Endometrial microvascular endothelial cells (primary cell): ENCODE data around the gene WDR37. TPM values are rescaled to one million over a fixed set of nuclear protein-coding genes. Genes with fewer than 3 reads are reported as not detected.
"Not testable (repeated sequence)": the region's sequence is repeated elsewhere in the genome, so short reads cannot be mapped to it uniquely, and the experiment has no call there.

ENCODE experiments used
- in situ Hi-C: cut with HindIII; loops from 2 replicates; pipeline ENCODE4 v1.10.0; 2017; ENCODE audit warnings: low sequenced_read_pairs, low pct_unique_long_range_greater_than_20kb; ENCODE audit errors: inconsistent ontology term
- total RNA-seq: library from RNA; depleted of rRNA; stranded (reverse); fragments of >200 nt; gene quantifications from one replicate; pipeline ENCODE4 v1.2.3, GENCODE V29; 2015; ENCODE audit errors: inconsistent ontology term

Gene WDR37
- total RNA-seq, 1 donor from 2014 or later, result 8.6 TPM

DNA sequence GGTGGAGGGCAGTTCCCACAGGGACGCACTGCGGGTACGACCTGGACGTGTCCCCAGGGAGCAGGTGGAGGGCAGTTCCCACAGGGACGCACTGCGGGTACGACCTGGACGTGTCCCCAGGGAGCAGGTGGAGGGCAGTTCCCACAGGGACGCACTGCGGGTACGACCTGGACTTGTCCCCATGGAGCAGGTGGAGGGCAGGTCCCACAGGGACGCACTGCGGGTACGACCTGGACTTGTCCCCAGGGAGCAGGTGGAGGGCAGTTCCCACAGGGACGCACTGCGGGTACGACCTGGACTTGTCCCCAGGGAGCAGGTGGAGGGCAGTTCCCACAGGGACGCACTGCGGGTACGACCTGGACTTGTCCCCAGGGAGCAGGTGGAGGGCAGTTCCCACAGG is 17.4 kb upstream of the WDR37 start:
- in situ Hi-C loops, result not testable (repeated sequence)

- in situ Hi-C loops, result no loop called here
Measured at GRCh38 chr10:1040133-1040532, 16.1 kb upstream of the WDR37 start.

DNA sequence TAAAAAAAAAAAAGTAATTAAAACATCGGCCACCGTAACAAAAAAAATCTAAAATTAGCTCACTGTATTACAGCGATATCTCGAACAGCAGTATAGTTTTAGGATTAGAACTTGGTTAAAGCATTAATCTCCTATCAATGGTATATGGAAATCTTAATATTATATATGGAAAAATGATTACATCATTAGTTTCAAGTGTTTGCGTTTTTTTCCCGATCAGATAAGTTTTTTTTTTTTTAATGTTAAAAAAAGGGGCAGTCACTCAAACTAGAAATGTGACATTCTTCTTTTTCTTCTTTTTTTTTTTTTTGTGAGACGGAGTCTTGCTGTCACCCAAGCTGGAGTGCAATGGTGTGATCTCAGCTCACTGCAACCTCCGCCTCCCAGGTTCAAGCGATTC is 14.7 kb upstream of the WDR37 start:
- in situ Hi-C loops, result no loop called here

DNA sequence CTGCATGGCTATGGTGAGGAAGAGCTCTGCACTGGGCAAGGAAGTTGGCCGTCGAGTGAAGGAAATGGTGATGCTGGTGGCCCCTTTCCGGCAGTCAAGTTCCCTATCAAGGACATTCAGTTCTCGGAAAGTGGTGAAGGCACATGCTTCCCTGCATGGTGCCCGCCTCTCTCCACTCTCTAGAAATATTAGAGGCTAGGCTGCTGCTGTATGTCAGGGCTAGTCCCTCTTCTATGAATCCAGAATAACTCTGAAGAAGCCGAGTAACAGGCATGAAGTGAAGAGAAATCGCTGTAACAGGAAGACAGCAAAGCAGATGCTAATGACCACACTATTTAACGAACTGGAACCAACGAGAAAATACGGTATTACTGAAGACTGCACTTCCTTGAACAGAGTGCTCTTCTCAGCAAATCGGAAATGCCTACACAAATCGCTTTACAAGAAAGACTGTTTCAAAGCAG is 12.6 kb upstream of the WDR37 start:
- in situ Hi-C loops, result no loop called here

DNA sequence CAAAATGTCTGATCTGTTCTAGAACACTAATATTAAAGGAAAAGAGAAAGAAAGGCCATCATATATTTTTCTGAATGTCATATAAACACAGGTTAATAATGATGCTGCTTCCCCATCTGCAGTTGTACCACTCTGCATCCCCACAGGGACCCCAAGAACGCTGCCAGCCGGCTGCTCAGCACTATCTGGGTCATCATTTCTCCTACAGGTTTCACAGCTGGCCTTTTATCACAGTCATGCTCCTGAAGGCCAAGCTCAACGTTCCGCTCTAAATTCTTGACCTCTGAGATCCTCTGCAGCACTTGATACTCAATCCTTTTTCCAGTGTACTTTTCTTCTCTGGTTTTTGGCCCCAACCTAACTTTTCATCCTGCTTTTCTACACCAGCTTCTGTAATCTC is 12.0 kb upstream of the WDR37 start:
- in situ Hi-C loops, result no loop called here

DNA sequence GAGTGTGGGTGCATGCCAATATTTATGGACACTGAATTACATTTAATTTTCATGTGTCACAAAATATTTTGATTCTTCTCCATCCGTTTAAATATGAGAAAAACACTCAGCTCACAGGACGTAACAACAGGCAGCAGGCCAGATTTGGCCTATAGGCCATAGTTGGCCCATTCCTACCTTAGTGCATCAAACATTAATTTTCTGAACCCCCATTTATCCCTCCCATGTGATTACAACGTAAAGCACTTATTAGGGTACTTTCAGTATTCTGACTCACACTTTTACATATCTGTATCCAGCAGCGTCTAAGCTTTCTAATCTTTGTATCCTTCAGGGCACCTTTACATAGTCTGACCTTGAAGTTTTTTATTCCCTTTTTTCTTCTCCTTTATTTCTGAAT is 11.2 kb upstream of the WDR37 start:
- in situ Hi-C loops, result no loop called here

- in situ Hi-C loops, result no loop called here
Measured at GRCh38 chr10:1045415-1045814, 10.8 kb upstream of the WDR37 start.

GRCh38 chr10:1047937-1048336 is 8.2 kb upstream of the WDR37 start:
- in situ Hi-C loops, result no loop called here

DNA sequence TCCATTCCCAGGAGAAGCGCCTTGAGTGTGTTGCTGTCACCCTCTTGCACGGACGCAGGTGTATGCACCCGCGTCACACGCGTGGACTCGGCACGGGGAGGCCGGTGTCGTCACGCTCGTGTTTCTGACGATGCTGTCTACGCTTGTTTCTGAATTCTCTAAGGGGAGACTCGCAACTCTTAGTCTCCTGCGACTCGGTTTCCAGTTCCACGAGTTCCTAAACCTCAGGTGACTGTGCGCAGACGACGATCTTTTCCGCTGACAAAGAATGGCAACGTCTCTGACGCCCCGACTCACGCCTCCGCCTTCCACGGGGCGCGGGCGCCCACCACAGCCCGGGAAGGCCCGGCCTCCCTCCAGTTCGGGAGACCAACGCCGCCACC is 7.8 kb upstream of the WDR37 start:
- in situ Hi-C loops, result no loop called here

DNA sequence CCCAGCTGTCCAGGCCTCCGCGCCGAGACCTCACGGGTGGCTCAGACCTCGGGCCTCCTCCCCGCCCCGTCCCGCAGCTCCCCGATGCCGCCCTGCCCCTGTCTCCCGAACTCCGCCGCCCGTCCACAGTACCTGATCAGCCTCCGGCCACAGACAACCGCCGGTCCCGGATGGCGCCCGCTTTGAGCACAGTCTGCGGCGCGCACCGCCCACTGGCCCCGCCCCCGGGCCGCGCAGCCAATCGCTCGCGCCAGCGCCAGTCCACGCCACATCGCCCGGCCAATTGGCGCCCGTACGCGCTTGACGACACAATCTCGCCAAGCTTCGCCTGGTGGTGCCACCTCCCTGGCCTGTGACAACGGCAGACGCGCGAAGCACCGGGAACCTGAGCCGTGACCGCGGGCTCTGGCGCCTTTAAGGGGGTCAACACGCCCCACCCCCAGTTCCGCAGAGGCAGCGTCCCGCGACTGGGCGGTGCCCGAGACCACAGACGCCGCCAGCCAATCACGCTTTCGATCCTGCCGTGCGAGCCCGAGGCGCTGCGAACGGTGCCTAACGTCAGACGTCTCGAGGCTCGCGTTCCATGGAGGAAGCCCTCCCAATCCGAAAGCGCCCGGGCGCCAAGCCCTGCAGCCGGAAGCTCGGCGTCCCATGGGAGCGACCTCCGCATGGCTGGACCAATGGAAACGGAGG is 7.3 kb upstream of the WDR37 start, which contains the start of gene IDI1:
IDI1 (minus strand) TSS at position 388 of the 693 bp plus-strand sequence; CDS start at position 272, 116 bp downstream.
- in situ Hi-C loops, result no loop called here

GRCh38 chr10:1049425-1049958 is 6.7 kb upstream of the WDR37 start:
- in situ Hi-C loops, result no loop called here

- in situ Hi-C loops, result no loop called here
Measured at GRCh38 chr10:1050145-1050544, 6.0 kb upstream of the WDR37 start.

GRCh38 chr10:1050554-1050953 is 5.6 kb upstream of the WDR37 start:
- in situ Hi-C loops, result no loop called here

DNA sequence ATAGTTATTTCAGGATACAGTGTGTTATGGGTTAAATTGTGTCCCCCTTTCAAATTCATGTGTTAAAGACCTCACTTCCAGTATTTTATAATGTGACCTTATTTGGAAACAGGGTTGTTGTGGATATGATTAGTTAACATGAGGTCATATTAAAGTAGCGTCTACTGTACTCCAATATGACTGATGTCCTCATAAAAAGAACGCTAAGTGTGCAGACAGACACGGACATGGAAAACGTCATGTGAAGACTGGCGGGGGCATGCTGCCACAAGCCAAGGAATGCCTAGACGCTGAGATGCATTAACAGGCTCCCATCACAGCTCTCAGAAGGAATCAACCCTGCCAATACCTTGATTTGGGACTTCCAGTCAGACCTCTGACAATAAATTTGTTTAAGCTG is 1.5 kb upstream of the WDR37 start:
- in situ Hi-C loops, result no loop called here

DNA sequence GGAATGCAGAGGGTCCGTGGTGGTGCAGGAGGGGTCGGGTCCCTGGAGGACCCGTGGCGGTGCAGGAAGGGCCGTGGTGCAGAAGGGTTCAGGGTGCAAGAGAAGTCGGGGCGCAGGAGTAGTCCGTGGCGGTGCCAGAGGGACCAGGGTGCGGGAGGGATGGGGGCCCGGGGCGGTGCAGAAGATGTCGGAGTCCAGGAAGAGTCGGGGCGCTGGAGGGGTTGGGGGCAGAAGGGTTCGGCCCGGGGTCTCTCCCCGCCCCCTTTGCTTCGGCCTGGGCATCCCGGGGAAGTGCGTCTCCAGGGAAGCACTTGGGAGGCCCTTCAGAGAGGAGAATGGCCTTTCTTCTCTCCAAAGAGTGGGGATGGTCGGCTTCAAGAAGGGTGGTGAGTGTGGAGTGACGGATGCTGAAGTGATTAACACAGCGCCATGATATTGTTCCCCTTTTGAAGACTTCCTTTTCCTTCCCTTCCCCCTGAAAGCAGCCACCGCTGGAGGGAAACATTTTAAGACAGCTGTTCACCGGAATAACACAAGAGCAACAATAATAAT is 997 bp downstream of the WDR37 start:
- in situ Hi-C loops, result no loop called here

- in situ Hi-C loops, result no loop called here
Measured at GRCh38 chr10:1058017-1058416, 1.8 kb downstream of the WDR37 start.

GRCh38 chr10:1059902-1060301 is 3.7 kb downstream of the WDR37 start:
- in situ Hi-C loops, result no loop called here

DNA sequence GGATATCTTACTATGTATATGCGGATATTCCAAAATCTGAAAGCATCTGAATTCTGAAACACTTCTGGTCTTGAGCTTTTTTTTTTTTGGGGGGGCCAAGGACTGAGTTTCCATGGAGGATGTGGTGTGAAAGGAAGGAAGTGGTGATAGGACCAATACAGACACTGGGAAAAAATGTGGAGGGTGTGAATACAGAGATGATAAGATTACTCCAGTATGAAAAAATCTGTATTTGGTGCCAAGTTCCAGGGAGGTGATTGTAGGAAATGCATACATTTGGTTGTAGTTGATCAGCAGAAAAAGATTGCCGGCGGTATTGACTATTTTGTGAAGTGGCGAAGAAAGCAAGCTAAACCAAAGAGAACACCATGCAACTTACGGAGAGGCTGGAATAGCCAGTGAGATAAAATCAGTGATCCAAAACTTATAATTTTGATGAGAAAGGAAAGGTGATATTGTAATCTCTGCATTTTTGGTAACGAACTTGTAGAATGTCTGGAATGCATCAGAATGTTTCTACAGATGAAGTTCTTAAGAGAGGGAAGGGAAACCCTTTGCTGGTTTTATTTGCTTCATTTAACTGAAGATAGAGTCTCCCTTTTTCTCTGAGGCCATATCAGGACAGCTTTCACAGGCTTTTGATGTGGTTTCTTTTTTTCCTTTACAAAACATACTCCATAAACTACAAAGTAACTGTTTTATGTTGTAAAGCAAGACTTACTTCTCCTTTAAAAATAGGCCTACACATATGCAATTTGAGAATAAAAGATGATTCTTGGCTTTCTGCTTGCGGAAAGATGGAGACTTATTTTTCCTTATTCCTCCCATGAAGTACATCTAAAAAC is 6.0 kb downstream of the WDR37 start:
- in situ Hi-C loops, result no loop called here

GRCh38 chr10:1063232-1063865 is 7.2 kb downstream of the WDR37 start:
- in situ Hi-C loops, result no loop called here
